Measurements from ENCODE around the gene LITAFD. TPM values are rescaled to one million over a fixed set of nuclear protein-coding genes. Genes with fewer than 3 reads are reported as not detected.

Gene LITAFD
- polyA plus RNA-seq, 1 experiment = not detected

GRCh38 chr16:8858994-8859912 lies 22.9 kb upstream of the LITAFD start:
- CTCF ChIA-PET = interaction anchor here (1.3 kb wide), 1 partner anchor 8 kb away, joined by 5 read pairs; no protein-coding TSS in a partner anchor
- H3K36me3 ChIP-seq (ENCODE audit: control insufficient read depth, insufficient read depth, low read length) = peaks cover 34% of the 10 kb centered on the region
- no peak overlapping the region for H3K4me3 ChIP-seq (ENCODE audit: low read depth, low read length)
- POLR2A ChIA-PET = no interaction called here
- no peaks in the 10 kb centered on the region for H3K27me3 ChIP-seq (ENCODE audit: control insufficient read depth, insufficient read depth, low read length)
- no peak for DNase-seq (ENCODE audit: low read depth)
- TF ChIP-seq, protein P1, sequence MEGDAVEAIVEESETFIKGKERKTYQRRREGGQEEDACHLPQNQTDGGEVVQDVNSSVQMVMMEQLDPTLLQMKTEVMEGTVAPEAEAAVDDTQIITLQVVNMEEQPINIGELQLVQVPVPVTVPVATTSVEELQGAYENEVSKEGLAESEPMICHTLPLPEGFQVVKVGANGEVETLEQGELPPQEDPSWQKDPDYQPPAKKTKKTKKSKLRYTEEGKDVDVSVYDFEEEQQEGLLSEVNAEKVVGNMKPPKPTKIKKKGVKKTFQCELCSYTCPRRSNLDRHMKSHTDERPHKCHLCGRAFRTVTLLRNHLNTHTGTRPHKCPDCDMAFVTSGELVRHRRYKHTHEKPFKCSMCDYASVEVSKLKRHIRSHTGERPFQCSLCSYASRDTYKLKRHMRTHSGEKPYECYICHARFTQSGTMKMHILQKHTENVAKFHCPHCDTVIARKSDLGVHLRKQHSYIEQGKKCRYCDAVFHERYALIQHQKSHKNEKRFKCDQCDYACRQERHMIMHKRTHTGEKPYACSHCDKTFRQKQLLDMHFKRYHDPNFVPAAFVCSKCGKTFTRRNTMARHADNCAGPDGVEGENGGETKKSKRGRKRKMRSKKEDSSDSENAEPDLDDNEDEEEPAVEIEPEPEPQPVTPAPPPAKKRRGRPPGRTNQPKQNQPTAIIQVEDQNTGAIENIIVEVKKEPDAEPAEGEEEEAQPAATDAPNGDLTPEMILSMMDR (IDR thresholded peaks at IDR 0.05; ENCODE audit: insufficient read depth, low read depth, low read length) = no peak

DNA sequence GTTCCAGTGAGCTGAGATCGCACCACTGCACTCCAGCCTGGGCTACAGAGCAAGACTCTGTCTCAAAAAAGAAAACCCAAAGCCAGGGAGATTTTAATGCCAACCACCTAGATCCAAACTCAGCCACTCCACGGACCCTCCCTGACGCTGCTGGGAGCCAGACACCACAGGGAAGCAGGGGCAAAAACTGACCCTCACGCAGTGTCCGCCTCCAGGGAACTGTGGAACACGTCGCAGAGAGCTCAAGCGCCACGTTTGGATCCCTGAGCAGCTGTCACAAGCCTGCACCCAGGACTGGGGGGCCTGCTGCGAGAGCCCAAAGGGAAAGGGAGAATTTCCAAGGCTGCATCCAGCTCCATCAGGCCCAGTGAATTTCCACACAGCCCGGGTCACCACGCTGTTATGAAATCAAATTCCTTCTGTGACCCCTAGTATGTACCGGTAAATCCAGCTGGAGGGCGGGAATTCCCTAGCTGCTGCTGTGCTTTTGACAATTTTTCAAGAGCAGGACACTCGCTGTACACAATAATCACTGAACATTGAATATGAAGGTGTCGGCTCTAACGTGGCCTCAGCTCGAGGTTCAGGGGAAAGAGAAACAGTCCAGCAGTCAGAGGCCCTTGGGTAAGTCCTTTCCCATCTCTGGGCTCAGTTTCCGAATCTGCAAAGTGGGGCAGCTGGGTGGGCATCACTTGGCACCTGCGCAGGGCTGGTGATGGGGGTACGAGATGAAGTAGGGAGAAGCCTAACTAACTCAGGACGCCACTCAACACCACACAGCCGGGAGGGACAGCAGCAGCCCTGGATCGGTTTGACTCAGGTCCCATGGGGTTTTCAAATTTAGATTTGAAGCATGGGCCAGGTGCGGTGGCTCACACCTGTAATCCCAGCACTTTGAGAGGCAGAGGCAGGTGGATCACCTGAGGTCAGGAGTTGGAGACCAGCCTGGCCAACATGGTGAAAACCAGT lies 22.0 kb upstream of the LITAFD start:
- ChIA-PET POLR2A (interaction anchor here (1.1 kb wide), 1 partner anchor 11 kb away, joined by 3 read pairs; no protein-coding TSS in a partner anchor), CTCF (interaction anchor here (0.7 to 2.8 kb wide), 3 partner anchors 9 to 19 kb away, joined by 3 to 14 read pairs (median 5); no protein-coding TSS in a partner anchor)
- no peak overlapping the region for H3K4me3 ChIP-seq (ENCODE audit: low read depth, low read length)
- no peak for DNase-seq (ENCODE audit: low read depth)
- H3K36me3 ChIP-seq (ENCODE audit: control insufficient read depth, insufficient read depth, low read length) = peaks cover 25% of the 10 kb centered on the region
- TF ChIP-seq, protein P1 (IDR thresholded peaks at IDR 0.05; ENCODE audit: insufficient read depth, low read depth, low read length) = no peak
- H3K27me3 ChIP-seq (ENCODE audit: control insufficient read depth, insufficient read depth, low read length) = no peaks in the 10 kb centered on the region

DNA sequence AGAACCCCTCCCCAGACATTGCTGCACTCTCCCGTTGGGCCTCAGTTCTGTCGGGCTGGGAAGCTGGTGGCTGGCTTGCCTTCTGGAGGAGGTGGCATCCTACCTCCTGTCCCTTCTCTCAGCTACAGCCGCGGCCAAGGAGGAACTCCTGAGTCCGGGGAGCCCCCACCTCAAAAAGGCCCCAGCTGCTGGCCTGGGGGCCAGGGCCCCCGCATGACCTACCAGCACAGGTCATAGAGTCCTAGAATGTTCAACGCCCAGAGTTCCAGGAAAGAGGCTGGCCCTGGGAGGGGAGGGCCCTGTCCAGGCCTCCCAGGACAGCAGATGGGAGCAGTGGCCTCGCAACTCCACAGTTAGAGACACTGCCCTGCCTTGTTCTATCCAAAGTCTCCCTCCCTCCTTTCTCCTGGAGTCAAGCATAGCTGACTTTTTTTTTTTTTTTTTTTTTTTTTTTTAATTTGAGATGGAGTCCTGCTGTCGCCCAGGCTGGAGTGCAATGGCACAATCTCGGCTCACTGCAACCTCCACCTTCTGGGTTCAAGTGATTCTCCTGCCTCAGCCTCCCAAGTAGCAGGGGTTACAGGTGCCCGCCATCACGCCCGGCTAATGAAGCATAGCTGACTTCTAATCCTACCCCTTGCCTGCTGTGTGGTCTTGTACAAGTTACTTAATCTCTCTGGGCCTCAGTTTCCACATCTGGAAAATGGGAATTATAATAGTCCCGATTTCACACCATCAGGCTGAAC lies 20.4 kb upstream of the LITAFD start:
- Histone ChIP-seq H3K27me3 (ENCODE audit: control insufficient read depth, insufficient read depth, low read length) (no peaks in the 10 kb centered on the region), H3K36me3 (ENCODE audit: control insufficient read depth, insufficient read depth, low read length) (peaks cover 20% of the 10 kb centered on the region), H3K4me3 (ENCODE audit: low read depth, low read length) (no peak overlapping the region)
- ChIA-PET CTCF (interaction anchor here (0.6 to 2.8 kb wide), 3 partner anchors 11 to 186 kb away, joined by 3 to 14 read pairs (median 4); no protein-coding TSS in a partner anchor), POLR2A (no interaction called here)
- TF ChIP-seq, protein P1 (IDR thresholded peaks at IDR 0.05; ENCODE audit: insufficient read depth, low read depth, low read length) = no peak
- DNase-seq (ENCODE audit: low read depth) = no peak

- no peak for DNase-seq (ENCODE audit: low read depth)
- ChIA-PET POLR2A (no interaction called here), CTCF (interaction anchor here (1.7 to 2.8 kb wide), 2 partner anchors 12 to 17 kb away, joined by 4 to 14 read pairs; no protein-coding TSS in a partner anchor)
- TF ChIP-seq, protein P1 (IDR thresholded peaks at IDR 0.05; ENCODE audit: insufficient read depth, low read depth, low read length) = no peak
- H3K4me3 ChIP-seq (ENCODE audit: low read depth, low read length) = no peak overlapping the region
- no peaks in the 10 kb centered on the region for H3K27me3 ChIP-seq (ENCODE audit: control insufficient read depth, insufficient read depth, low read length)
- peaks cover 17% of the 10 kb centered on the region for H3K36me3 ChIP-seq (ENCODE audit: control insufficient read depth, insufficient read depth, low read length)
Measured at GRCh38 chr16:8862309-8863130, 19.6 kb upstream of the LITAFD start.
